HG03460 (cell line): Measurements from ENCODE around the gene SCIN.

ENCODE experiments used
- ATAC-seq: cut with Tn5 transposase; IDR thresholded peaks from one replicate; pipeline ENCODE4 v1.9.1; 2021; ENCODE audit not compliant: unreplicated experiment

The SCIN gene

GRCh38 chr7:12567015-12567414 lies 3.5 kb upstream of the SCIN start:
- ATAC-seq: peak; percentile 82

- peak; percentile 44 for ATAC-seq
These were observed 847 bp upstream of the SCIN start for GRCh38 chr7:12569673-12570072.

- ATAC-seq: no peak
These were observed 369 bp upstream of the SCIN start for GRCh38 chr7:12570168-12570533.

GRCh38 chr7:12571691-12572090 lies 1.2 kb downstream of the SCIN start:
- ATAC-seq: no peak

- no peak for ATAC-seq
These were observed 2.5 kb downstream of the SCIN start for GRCh38 chr7:12572941-12573575.

GRCh38 chr7:12573885-12574284 lies 3.4 kb downstream of the SCIN start:
- no peak for ATAC-seq

GRCh38 chr7:12578930-12579640 lies 8.6 kb downstream of the SCIN start:
- peak; percentile 68 for ATAC-seq

GRCh38 chr7:12581897-12582296 lies 11.4 kb downstream of the SCIN start:
- no peak for ATAC-seq

- ATAC-seq: no peak
These were observed 11.8 kb downstream of the SCIN start for GRCh38 chr7:12582362-12582761.

GRCh38 chr7:12583176-12583575 lies 12.7 kb downstream of the SCIN start:
- ATAC-seq: no peak

- no peak for ATAC-seq
These were observed 13.4 kb downstream of the SCIN start for GRCh38 chr7:12583922-12584321.

- peak; percentile 99 for ATAC-seq
These were observed 14.4 kb downstream of the SCIN start for GRCh38 chr7:12584930-12585329.

- ATAC-seq: no peak
These were observed 15.8 kb downstream of the SCIN start for GRCh38 chr7:12586271-12586670.

- no peak for ATAC-seq
These were observed 17.9 kb downstream of the SCIN start for GRCh38 chr7:12588259-12588904.

- no peak for ATAC-seq
These were observed 20.0 kb downstream of the SCIN start for GRCh38 chr7:12590559-12590958.

GRCh38 chr7:12594122-12594897 lies 23.8 kb downstream of the SCIN start:
- ATAC-seq: no peak

GRCh38 chr7:12595148-12595547 lies 24.6 kb downstream of the SCIN start:
- ATAC-seq: no peak

GRCh38 chr7:12596225-12596790 lies 25.8 kb downstream of the SCIN start:
- no peak for ATAC-seq

GRCh38 chr7:12601302-12601869 lies 30.9 kb downstream of the SCIN start:
- ATAC-seq: peak; percentile 89

- no peak for ATAC-seq
These were observed 36.6 kb downstream of the SCIN start for GRCh38 chr7:12607134-12607533.

GRCh38 chr7:12609561-12609960 lies 39.0 kb downstream of the SCIN start:
- ATAC-seq: no peak
